ENCODE data around the gene PSMC4. TPM values are rescaled to one million over a fixed set of nuclear protein-coding genes. Genes with fewer than 3 reads are reported as not detected.
"Not testable (repeated sequence)": the region's sequence is repeated elsewhere in the genome, so short reads cannot be mapped to it uniquely, and the experiment has no call there.

PSMC4 gene
- total RNA-seq, 1 experiment from 2014 or later = 258 TPM

DNA sequence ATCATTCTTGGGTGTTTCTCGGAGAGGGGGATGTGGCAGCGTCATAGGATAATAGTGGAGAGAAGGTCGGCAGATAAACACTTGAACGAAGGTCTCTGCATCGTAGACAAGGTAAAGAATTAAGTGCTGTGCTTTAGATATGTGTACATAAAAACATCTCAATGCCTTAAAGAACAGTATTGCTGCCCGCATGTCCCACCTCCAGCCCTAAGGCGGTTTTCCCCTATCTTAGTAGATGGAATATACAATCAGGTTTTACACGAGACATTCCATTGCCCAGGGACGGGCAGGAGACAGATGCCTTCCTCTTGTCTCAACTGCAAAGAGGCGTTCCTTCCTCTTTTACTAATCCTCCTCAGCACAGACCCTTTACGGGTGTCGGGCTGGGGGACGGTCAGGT lies 11.6 kb upstream of the PSMC4 start:
- CTCF ChIA-PET; H2AFZ ChIP-seq (ENCODE audit: low read length); H4K20me1 ChIP-seq (ENCODE audit: low read length); H3F3A ChIP-seq (ENCODE audit: low read length, unreplicated experiment); H3K79me2 ChIP-seq (ENCODE audit: low read length); H3K4me2 ChIP-seq (ENCODE audit: low read length); intact Hi-C loops (cut with micrococcal nuclease); H3K9me2 ChIP-seq (replicated peaks; ENCODE audit: low read length); POLR2A ChIA-PET (ENCODE audit: unreplicated experiment); H3K27me3 ChIP-seq (ENCODE audit: low read length); H3K36me3 ChIP-seq (ENCODE audit: low read depth, low read length); H3K4me1 ChIP-seq (ENCODE audit: insufficient read depth, low read length); H3K9me3 ChIP-seq (ENCODE audit: low read length); DNase-seq; H3K9ac ChIP-seq (ENCODE audit: low read length); ATAC-seq; H3K27ac ChIP-seq (ENCODE audit: low read length); H3K4me3 ChIP-seq (ENCODE audit: low read length); BruUV-seq (replicated peaks): not testable (repeated sequence)

DNA sequence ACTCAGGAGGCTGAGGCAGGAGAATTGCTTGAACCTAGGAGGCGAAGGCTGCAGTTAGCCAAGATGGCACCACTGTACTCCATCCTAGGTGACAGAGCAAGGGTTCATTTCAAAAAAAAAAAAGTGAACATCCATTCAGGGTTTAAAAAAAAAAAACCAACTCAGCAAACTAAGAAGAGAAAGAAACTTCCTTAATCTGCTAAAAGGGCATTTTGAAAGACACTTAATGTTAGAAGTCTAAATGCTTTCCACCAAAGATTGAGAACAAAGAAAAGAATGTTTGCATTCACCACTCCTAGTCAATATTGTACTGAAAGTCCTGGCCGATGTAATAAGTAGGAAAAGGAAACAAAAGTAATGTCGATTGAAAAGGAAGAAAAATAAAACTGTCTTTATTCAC lies 7.1 kb upstream of the PSMC4 start:
- TF ChIP-seq, protein P1, sequence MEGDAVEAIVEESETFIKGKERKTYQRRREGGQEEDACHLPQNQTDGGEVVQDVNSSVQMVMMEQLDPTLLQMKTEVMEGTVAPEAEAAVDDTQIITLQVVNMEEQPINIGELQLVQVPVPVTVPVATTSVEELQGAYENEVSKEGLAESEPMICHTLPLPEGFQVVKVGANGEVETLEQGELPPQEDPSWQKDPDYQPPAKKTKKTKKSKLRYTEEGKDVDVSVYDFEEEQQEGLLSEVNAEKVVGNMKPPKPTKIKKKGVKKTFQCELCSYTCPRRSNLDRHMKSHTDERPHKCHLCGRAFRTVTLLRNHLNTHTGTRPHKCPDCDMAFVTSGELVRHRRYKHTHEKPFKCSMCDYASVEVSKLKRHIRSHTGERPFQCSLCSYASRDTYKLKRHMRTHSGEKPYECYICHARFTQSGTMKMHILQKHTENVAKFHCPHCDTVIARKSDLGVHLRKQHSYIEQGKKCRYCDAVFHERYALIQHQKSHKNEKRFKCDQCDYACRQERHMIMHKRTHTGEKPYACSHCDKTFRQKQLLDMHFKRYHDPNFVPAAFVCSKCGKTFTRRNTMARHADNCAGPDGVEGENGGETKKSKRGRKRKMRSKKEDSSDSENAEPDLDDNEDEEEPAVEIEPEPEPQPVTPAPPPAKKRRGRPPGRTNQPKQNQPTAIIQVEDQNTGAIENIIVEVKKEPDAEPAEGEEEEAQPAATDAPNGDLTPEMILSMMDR (conservative IDR thresholded peaks at IDR 0.05; ENCODE audit: low read depth, low read length) = no peak
- TF ChIP-seq EZH2 (IDR thresholded peaks at IDR 0.05; ENCODE audit: low read length, unreplicated experiment) (no peak), EZH2phosphoT487 (IDR thresholded peaks at IDR 0.05; ENCODE audit: borderline replicate concordance, low read length) (no peak)
- Histone ChIP-seq H3K9ac (ENCODE audit: low read length) (no peak overlapping the region), H3K9me3 (ENCODE audit: low read length) (no peaks in the 10 kb centered on the region), H2AFZ (ENCODE audit: low read length) (no peak overlapping the region), H3K9me2 (replicated peaks; ENCODE audit: low read length) (no peaks in the 10 kb centered on the region), H3K4me3 (ENCODE audit: low read length) (no peak overlapping the region), H4K20me1 (ENCODE audit: low read length) (no peaks in the 10 kb centered on the region), H3K4me2 (ENCODE audit: low read length) (no peak overlapping the region), H3K4me1 (ENCODE audit: insufficient read depth, low read length) (no peaks in the 10 kb centered on the region), H3K27ac (ENCODE audit: low read length) (no peak overlapping the region), H3K36me3 (ENCODE audit: low read depth, low read length) (no peaks in the 10 kb centered on the region), H3K27me3 (ENCODE audit: low read length) (no peaks in the 10 kb centered on the region), H3F3A (ENCODE audit: low read length, unreplicated experiment) (no peaks in the 10 kb centered on the region), H3K79me2 (ENCODE audit: low read length) (no peaks in the 10 kb centered on the region)
- DNase-seq = no peak
- ATAC-seq = no peak
- intact Hi-C loops (cut with micrococcal nuclease) = no loop called here
- BruUV-seq (replicated peaks) = no TSS peak
- POLR2A ChIA-PET (ENCODE audit: unreplicated experiment) = no interaction called here
- CTCF ChIA-PET = no interaction called here

DNA sequence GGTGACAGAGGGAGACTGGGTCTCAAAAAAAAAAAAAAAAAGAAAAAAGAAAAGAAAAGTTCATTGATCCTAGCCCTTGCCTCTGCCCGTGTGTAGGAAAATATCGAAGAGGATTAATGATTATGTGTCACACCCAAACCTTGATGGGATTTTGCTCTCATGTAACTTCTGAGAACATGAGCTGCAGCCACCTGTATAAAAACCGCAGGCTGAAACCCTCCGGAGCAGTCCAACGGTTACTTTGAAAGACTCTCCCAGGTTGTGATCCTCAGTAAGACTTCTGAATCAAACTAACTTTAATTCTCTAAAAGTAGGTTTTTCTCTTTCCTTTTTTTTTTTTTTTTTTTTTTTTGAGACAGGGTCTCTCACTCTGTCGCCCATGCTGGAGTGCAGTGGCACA lies 4.3 kb upstream of the PSMC4 start:
- no TSS peak for BruUV-seq (replicated peaks)
- Histone ChIP-seq H3F3A (ENCODE audit: low read length, unreplicated experiment) (no peaks in the 10 kb centered on the region), H3K4me1 (ENCODE audit: insufficient read depth, low read length) (peaks cover 9% of the 10 kb centered on the region; the same call in 1 of the 2 replicates), H3K36me3 (ENCODE audit: low read depth, low read length) (no peaks in the 10 kb centered on the region), H3K27ac (ENCODE audit: low read length) (no peak overlapping the region), H3K27me3 (ENCODE audit: low read length) (no peaks in the 10 kb centered on the region), H3K4me2 (ENCODE audit: low read length) (no peak overlapping the region), H3K79me2 (ENCODE audit: low read length) (peaks cover 20% of the 10 kb centered on the region), H3K9me3 (ENCODE audit: low read length) (no peaks in the 10 kb centered on the region), H3K9me2 (replicated peaks; ENCODE audit: low read length) (no peaks in the 10 kb centered on the region), H3K4me3 (ENCODE audit: low read length) (no peak overlapping the region), H3K9ac (ENCODE audit: low read length) (no peak overlapping the region), H4K20me1 (ENCODE audit: low read length) (no peaks in the 10 kb centered on the region), H2AFZ (ENCODE audit: low read length) (no peak overlapping the region)
- intact Hi-C loops (cut with micrococcal nuclease) = no loop called here
- ATAC-seq (no peak), DNase-seq (no peak)
- TF ChIP-seq EZH2phosphoT487 (IDR thresholded peaks at IDR 0.05; ENCODE audit: borderline replicate concordance, low read length) = no peak
- TF ChIP-seq, protein P1 (conservative IDR thresholded peaks at IDR 0.05; ENCODE audit: low read depth, low read length) = no peak
- no peak for TF ChIP-seq EZH2 (IDR thresholded peaks at IDR 0.05; ENCODE audit: low read length, unreplicated experiment)
- ChIA-PET CTCF (no interaction called here), POLR2A (ENCODE audit: unreplicated experiment) (no interaction called here)

Measured in PC-3 (cell line).